Measurements from ENCODE around the gene CYP4A22. TPM values are rescaled to one million over a fixed set of nuclear protein-coding genes. Genes with fewer than 3 reads are reported as not detected.
"Not testable (repeated sequence)": the region's sequence is repeated elsewhere in the genome, so short reads cannot be mapped to it uniquely, and the experiment has no call there.

Gene CYP4A22
- total RNA-seq, 1 experiment from 2014 or later: not detected

DNA sequence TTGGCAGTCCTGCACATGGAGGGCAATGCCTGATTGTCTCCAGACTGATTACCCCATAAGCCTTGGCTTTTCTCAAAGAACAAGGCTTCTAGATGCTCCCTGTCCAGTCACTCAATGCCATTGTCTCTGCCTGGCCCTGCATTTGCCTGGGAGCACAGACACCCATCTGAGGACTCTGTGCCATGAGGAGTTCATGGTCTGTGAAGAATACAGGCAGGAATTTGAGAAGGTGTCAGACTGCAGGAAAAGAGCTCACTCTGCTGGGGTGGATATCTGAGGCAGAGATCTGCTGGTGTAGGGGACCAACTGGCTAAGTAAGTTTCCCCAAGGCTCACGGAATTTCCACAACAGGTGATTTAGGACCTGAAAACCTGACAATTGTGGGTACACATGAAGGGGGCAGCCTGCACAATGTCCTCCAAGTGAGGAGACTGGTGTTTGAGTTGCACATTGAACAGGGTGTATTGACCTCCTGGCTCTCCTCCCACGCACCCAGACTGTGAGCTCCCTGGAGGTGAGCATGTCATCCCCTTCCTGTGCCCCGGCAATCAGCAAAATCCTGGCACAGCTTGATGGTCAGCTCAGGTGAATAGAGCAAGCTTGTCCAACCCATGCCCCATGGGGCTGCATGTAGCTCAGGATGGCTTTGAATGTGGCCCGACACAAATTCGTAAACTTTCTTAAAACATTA, 829 bp downstream of the CYP4A22 start:
- Mint-ChIP-seq H3K4me3 (ENCODE audit: unreplicated experiment) (no peak overlapping the region), H3K27me3 (ENCODE audit: insufficient read depth, unreplicated experiment) (peaks cover 6% of the 10 kb centered on the region), H3K9me3 (ENCODE audit: unreplicated experiment) (peaks cover 9% of the 10 kb centered on the region), H3K36me3 (ENCODE audit: insufficient read depth, unreplicated experiment) (no peaks in the 10 kb centered on the region), H3K27ac (ENCODE audit: unreplicated experiment) (no peak overlapping the region), H3K4me1 (ENCODE audit: low read depth, unreplicated experiment) (no peaks in the 10 kb centered on the region)
- no peak for DNase-seq
- TF ChIP-seq, protein P1, sequence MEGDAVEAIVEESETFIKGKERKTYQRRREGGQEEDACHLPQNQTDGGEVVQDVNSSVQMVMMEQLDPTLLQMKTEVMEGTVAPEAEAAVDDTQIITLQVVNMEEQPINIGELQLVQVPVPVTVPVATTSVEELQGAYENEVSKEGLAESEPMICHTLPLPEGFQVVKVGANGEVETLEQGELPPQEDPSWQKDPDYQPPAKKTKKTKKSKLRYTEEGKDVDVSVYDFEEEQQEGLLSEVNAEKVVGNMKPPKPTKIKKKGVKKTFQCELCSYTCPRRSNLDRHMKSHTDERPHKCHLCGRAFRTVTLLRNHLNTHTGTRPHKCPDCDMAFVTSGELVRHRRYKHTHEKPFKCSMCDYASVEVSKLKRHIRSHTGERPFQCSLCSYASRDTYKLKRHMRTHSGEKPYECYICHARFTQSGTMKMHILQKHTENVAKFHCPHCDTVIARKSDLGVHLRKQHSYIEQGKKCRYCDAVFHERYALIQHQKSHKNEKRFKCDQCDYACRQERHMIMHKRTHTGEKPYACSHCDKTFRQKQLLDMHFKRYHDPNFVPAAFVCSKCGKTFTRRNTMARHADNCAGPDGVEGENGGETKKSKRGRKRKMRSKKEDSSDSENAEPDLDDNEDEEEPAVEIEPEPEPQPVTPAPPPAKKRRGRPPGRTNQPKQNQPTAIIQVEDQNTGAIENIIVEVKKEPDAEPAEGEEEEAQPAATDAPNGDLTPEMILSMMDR (IDR thresholded peaks at IDR 0.05; ENCODE audit: insufficient read depth in 1 of 2, low read depth in 1 of 2, low read length in 1 of 2, severe bottlenecking in 1 of 2, unreplicated experiment in 1 of 2): no peak
- no peaks in the 10 kb centered on the region for H3K36me3 ChIP-seq (ENCODE audit: control insufficient read depth, insufficient read depth, low read length)
- BruUV-seq (replicated peaks): no TSS peak
- CTCF ChIA-PET: no interaction called here
- H3K9me3 ChIP-seq: no peaks in the 10 kb centered on the region
- no peaks in the 10 kb centered on the region for H3K27me3 ChIP-seq (replicated peaks; ENCODE audit: control insufficient read depth, insufficient read depth, low read length)
- intact Hi-C loops (cut with micrococcal nuclease; ENCODE audit: unreplicated experiment): no loop called here
- POLR2A ChIA-PET: no interaction called here
- no peak overlapping the region for H3K4me3 ChIP-seq (ENCODE audit: low read depth, low read length)
- H3K4me1 ChIP-seq: no peaks in the 10 kb centered on the region

DNA sequence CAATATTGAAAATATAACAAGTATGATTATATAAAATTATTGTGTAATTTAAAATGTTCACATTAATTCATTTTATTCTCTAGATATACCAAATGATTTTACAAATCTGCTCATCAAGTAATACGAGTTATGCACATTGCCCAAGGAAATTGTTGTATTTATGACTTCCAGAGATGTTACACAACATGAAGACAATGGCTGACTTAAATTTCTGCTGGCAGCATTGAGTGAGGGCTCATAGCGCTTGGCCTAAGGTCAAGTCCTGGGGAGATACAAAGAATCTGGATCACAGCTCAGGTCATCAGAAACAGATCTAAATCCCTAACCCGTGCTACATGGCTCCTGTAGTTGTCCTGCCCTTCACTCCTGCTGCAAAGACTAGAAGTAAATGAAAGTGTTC, 3.1 kb downstream of the CYP4A22 start:
- H3K27ac Mint-ChIP-seq (ENCODE audit: unreplicated experiment); H3K27me3 Mint-ChIP-seq (ENCODE audit: insufficient read depth, unreplicated experiment); H3K9me3 ChIP-seq; CTCF ChIA-PET; H3K9me3 Mint-ChIP-seq (ENCODE audit: unreplicated experiment); POLR2A ChIA-PET; DNase-seq; intact Hi-C loops (cut with micrococcal nuclease; ENCODE audit: unreplicated experiment); H3K36me3 ChIP-seq (ENCODE audit: control insufficient read depth, insufficient read depth, low read length); H3K36me3 Mint-ChIP-seq (ENCODE audit: insufficient read depth, unreplicated experiment); H3K4me3 ChIP-seq (ENCODE audit: low read depth, low read length); BruUV-seq (replicated peaks); H3K27me3 ChIP-seq (replicated peaks; ENCODE audit: control insufficient read depth, insufficient read depth, low read length); H3K4me1 Mint-ChIP-seq (ENCODE audit: low read depth, unreplicated experiment); H3K4me3 Mint-ChIP-seq (ENCODE audit: unreplicated experiment); H3K4me1 ChIP-seq: not testable (repeated sequence)

DNA sequence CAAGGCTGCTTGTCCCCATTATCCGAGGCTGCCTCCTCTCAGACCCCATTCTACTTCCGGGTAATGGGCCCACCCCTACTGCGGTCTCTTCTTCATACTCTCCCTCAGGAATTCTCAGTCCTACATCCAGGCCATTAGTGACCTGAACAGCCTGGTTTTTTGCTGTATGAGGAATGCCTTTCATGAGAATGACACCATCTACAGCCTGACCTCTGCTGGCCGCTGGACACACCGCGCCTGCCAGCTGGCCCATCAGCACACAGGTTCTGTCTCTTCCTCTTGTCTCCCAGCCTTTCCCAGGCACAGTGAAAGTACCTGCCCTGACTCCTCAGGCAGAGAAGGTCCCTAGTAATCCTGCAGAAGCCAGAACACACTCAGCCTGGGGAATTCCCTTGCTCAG, 6.4 kb downstream of the CYP4A22 start:
- TF ChIP-seq, protein P1 (IDR thresholded peaks at IDR 0.05; ENCODE audit: insufficient read depth in 1 of 2, low read depth in 1 of 2, low read length in 1 of 2, severe bottlenecking in 1 of 2, unreplicated experiment in 1 of 2): peak in 1 of 2 experiments; percentile 47
- intact Hi-C loops (cut with micrococcal nuclease; ENCODE audit: unreplicated experiment); H3K27me3 ChIP-seq (replicated peaks; ENCODE audit: control insufficient read depth, insufficient read depth, low read length); H3K36me3 ChIP-seq (ENCODE audit: control insufficient read depth, insufficient read depth, low read length); H3K27me3 Mint-ChIP-seq (ENCODE audit: insufficient read depth, unreplicated experiment); POLR2A ChIA-PET; H3K27ac Mint-ChIP-seq (ENCODE audit: unreplicated experiment); H3K36me3 Mint-ChIP-seq (ENCODE audit: insufficient read depth, unreplicated experiment); H3K4me3 ChIP-seq (ENCODE audit: low read depth, low read length); BruUV-seq (replicated peaks); H3K4me1 ChIP-seq; H3K4me3 Mint-ChIP-seq (ENCODE audit: unreplicated experiment); CTCF ChIA-PET; H3K4me1 Mint-ChIP-seq (ENCODE audit: low read depth, unreplicated experiment); H3K9me3 ChIP-seq: not testable (repeated sequence)
- peaks cover 13% of the 10 kb centered on the region for H3K9me3 Mint-ChIP-seq (ENCODE audit: unreplicated experiment)
- peak in 1 of 2 experiments; percentile 15 for DNase-seq

DNA sequence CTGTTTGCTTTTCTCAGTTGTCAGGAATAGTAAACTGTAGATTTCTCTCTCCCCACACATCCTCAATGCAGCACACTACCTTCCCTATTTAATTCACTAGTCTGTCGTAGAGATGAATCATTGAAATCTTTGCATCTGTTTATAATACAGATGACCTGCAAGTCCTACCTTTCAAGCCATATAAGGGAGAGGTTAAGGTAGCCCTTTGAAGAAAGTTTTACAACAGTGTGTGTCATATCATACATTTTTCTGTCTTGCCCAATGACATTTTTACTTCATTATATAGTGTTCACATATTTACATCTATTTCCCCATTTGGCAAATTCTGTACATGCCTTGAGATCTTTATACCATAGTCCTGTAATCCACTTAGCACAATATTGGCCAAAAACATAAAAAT, 9.3 kb downstream of the CYP4A22 start:
- H3K36me3 Mint-ChIP-seq (ENCODE audit: insufficient read depth, unreplicated experiment); H3K27ac Mint-ChIP-seq (ENCODE audit: unreplicated experiment); POLR2A ChIA-PET; intact Hi-C loops (cut with micrococcal nuclease; ENCODE audit: unreplicated experiment); DNase-seq; H3K36me3 ChIP-seq (ENCODE audit: control insufficient read depth, insufficient read depth, low read length); H3K4me3 ChIP-seq (ENCODE audit: low read depth, low read length); H3K27me3 Mint-ChIP-seq (ENCODE audit: insufficient read depth, unreplicated experiment); BruUV-seq (replicated peaks); H3K27me3 ChIP-seq (replicated peaks; ENCODE audit: control insufficient read depth, insufficient read depth, low read length); CTCF ChIA-PET; H3K9me3 ChIP-seq; H3K4me1 ChIP-seq; H3K4me3 Mint-ChIP-seq (ENCODE audit: unreplicated experiment): not testable (repeated sequence)
- Mint-ChIP-seq H3K4me1 (ENCODE audit: low read depth, unreplicated experiment) (peaks cover 15% of the 10 kb centered on the region), H3K9me3 (ENCODE audit: unreplicated experiment) (peaks cover 20% of the 10 kb centered on the region)

All from Caco-2 (cell line).